Measurements from ENCODE around the gene SYT1. TPM values are rescaled to one million over a fixed set of nuclear protein-coding genes. Genes with fewer than 3 reads are reported as not detected.

The SYT1 gene
- total RNA-seq, 6 experiments from 2014 or later, result 3.5 to 10.5 (median 9.1) TPM

- no peak overlapping the region for H3K27ac Mint-ChIP-seq
- DNase-seq, result no peak
- TF ChIP-seq, protein P1, sequence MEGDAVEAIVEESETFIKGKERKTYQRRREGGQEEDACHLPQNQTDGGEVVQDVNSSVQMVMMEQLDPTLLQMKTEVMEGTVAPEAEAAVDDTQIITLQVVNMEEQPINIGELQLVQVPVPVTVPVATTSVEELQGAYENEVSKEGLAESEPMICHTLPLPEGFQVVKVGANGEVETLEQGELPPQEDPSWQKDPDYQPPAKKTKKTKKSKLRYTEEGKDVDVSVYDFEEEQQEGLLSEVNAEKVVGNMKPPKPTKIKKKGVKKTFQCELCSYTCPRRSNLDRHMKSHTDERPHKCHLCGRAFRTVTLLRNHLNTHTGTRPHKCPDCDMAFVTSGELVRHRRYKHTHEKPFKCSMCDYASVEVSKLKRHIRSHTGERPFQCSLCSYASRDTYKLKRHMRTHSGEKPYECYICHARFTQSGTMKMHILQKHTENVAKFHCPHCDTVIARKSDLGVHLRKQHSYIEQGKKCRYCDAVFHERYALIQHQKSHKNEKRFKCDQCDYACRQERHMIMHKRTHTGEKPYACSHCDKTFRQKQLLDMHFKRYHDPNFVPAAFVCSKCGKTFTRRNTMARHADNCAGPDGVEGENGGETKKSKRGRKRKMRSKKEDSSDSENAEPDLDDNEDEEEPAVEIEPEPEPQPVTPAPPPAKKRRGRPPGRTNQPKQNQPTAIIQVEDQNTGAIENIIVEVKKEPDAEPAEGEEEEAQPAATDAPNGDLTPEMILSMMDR (IDR thresholded peaks at IDR 0.05), result no peak
- H3K4me3 Mint-ChIP-seq, result no peak overlapping the region
- peaks cover 13% of the 10 kb centered on the region; the same call in 1 of the 2 replicates for H3K4me1 Mint-ChIP-seq (ENCODE audit: low read depth)
- no peaks in the 10 kb centered on the region for H3K36me3 Mint-ChIP-seq (ENCODE audit: low read depth)
- H3K9me3 Mint-ChIP-seq, result no peaks in the 10 kb centered on the region
- peaks cover 2% of the 10 kb centered on the region; the same call in 1 of the 2 replicates for H3K27me3 Mint-ChIP-seq (ENCODE audit: insufficient read depth)
These were observed 396.3 kb downstream of the SYT1 start for GRCh38 chr12:79260923-79261322.

GRCh38 chr12:79262938-79263337 is 398.4 kb downstream of the SYT1 start:
- Mint-ChIP-seq H3K36me3 (ENCODE audit: low read depth) (no peaks in the 10 kb centered on the region), H3K9me3 (no peaks in the 10 kb centered on the region), H3K27me3 (ENCODE audit: insufficient read depth) (peaks cover 2% of the 10 kb centered on the region; the same call in 1 of the 2 replicates), H3K4me1 (ENCODE audit: low read depth) (peaks cover 13% of the 10 kb centered on the region; the same call in 1 of the 2 replicates), H3K27ac (no peak overlapping the region), H3K4me3 (no peak overlapping the region)
- TF ChIP-seq, protein P1 (IDR thresholded peaks at IDR 0.05), result no peak
- peak; percentile 3 for DNase-seq

- TF ChIP-seq, protein P1 (IDR thresholded peaks at IDR 0.05), result no peak
- no peak for DNase-seq
- Mint-ChIP-seq H3K4me3 (no peak overlapping the region), H3K27me3 (ENCODE audit: insufficient read depth) (no peaks in the 10 kb centered on the region), H3K36me3 (ENCODE audit: low read depth) (no peaks in the 10 kb centered on the region), H3K4me1 (ENCODE audit: low read depth) (peaks cover 13% of the 10 kb centered on the region; the same call in 1 of the 2 replicates), H3K27ac (no peak overlapping the region), H3K9me3 (no peaks in the 10 kb centered on the region)
These were observed 402.0 kb downstream of the SYT1 start for GRCh38 chr12:79266343-79267144.

DNA sequence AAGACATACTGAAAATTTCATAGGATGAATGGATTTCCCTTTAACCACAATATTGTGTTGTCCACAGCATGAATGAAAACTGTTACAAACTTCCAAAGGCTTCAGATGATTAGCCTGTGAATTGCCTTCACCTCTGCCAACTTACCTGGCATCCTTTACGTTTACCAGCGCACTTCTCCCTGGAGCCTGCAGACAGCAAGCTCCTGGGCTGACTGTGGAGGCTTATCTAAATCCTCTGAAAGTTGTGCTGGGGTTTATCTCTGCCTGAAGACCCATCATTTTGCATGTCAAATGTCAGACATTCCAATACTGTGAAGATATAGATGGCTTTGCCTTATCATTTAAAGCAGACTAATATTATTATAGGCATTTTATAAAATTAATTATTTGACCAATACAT is 403.0 kb downstream of the SYT1 start:
- Mint-ChIP-seq H3K36me3 (ENCODE audit: low read depth) (no peaks in the 10 kb centered on the region), H3K4me3 (no peak overlapping the region), H3K9me3 (no peaks in the 10 kb centered on the region), H3K27ac (no peak overlapping the region), H3K4me1 (ENCODE audit: low read depth) (peaks cover 8% of the 10 kb centered on the region; the same call in 1 of the 2 replicates), H3K27me3 (ENCODE audit: insufficient read depth) (no peaks in the 10 kb centered on the region)
- TF ChIP-seq, protein P1 (IDR thresholded peaks at IDR 0.05), result no peak
- no peak for DNase-seq

DNA sequence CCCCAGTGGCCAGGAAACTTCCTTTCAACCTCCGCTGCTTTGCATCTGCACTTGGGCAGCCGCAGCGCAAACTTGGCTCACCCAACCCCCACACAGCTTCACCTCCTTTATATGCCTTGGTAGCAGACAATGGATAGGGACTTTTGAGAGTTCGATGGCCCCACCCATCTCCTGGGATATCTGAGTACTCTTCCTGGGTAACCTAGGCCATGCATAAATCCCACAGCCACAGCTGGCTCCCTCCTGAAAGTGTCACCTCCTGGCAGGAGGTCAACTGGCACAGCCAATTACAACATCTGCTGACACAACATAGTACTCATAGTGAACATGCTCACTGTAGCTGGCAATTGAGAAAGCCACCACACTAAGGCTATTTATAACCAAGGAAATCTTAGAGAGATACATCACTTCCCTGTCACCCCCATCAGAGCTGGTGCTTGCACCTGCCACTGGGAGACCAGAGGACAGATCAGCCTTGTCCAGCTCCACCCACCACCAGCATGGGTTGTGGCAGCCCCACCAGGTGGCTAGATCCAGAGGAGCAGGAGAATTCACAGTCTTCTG is 410.0 kb downstream of the SYT1 start:
- no peak for DNase-seq
- Mint-ChIP-seq H3K27me3 (ENCODE audit: insufficient read depth) (peaks cover 1% of the 10 kb centered on the region; the same call in 1 of the 2 replicates), H3K9me3 (no peaks in the 10 kb centered on the region), H3K4me1 (ENCODE audit: low read depth) (no peaks in the 10 kb centered on the region), H3K27ac (no peak overlapping the region), H3K4me3 (no peak overlapping the region), H3K36me3 (ENCODE audit: low read depth) (no peaks in the 10 kb centered on the region)
- TF ChIP-seq, protein P1 (IDR thresholded peaks at IDR 0.05), result no peak
